Spleen (tissue), 7 donors: Measurements from ENCODE around the gene OTX2.

Experiments used
- POLR2A ChIP-seq, 3 donors: fragments of 450-650 bp; IDR thresholded peaks; one replicate each; pipeline ENCODE4 v1.5.1; 2017; ENCODE audit warnings: antibody characterized with exemption in 3 of 3, mild to moderate bottlenecking in 1 of 3
- POLR2AphosphoS5 ChIP-seq, 3 donors: sonication (generic); formaldehyde crosslinking; IDR thresholded peaks; one replicate each; pipeline ENCODE4 v1.5.1; 2017; ENCODE audit warnings: antibody characterized with exemption in 3 of 3
- TF ChIP-seq, protein P1 (sequence below), 11 experiments: fragments of 200-600 bp in 7 of 11; fragments of 450-650 bp in 4 of 11; sonication (generic) in 4 of 11; IDR thresholded peaks in 8 of 11; conservative IDR thresholded peaks in 3 of 11; 1 replicate in 7 of 11; 2 replicates in 4 of 11; pipeline versions ENCODE4 v1.4.0 to v1.8.0; 2016 to 2021; ENCODE audit warnings: antibody characterized with exemption in 11 of 11, inconsistent platforms in 4 of 11, mild to moderate bottlenecking in 1 of 11
- donor health status: DM: no; HTN: no; CAD: no; lungs with moderate emphysema.
- donor health status: DM: no; HTN: no; CAD: no.
- donor health status: DM: no; HTN: no; CAD: no.

- TF ChIP-seq, protein P1, sequence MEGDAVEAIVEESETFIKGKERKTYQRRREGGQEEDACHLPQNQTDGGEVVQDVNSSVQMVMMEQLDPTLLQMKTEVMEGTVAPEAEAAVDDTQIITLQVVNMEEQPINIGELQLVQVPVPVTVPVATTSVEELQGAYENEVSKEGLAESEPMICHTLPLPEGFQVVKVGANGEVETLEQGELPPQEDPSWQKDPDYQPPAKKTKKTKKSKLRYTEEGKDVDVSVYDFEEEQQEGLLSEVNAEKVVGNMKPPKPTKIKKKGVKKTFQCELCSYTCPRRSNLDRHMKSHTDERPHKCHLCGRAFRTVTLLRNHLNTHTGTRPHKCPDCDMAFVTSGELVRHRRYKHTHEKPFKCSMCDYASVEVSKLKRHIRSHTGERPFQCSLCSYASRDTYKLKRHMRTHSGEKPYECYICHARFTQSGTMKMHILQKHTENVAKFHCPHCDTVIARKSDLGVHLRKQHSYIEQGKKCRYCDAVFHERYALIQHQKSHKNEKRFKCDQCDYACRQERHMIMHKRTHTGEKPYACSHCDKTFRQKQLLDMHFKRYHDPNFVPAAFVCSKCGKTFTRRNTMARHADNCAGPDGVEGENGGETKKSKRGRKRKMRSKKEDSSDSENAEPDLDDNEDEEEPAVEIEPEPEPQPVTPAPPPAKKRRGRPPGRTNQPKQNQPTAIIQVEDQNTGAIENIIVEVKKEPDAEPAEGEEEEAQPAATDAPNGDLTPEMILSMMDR (IDR thresholded peaks at IDR 0.05 in 8 of 11, conservative IDR thresholded peaks at IDR 0.05 in 3 of 11), result no peak
- TF ChIP-seq POLR2A (IDR thresholded peaks at IDR 0.05) (no peak), POLR2AphosphoS5 (IDR thresholded peaks at IDR 0.05) (no peak)
Observed at GRCh38 chr14:56796259-56796658, 14.0 kb downstream of the OTX2 start.
